GM19099 (cell line): ENCODE data around the gene STYK1.

Experiments
- POLR2A ChIP-seq: IDR thresholded peaks from 3 replicates; pipeline ENCODE4 v1.6.1; 2011; ENCODE audit warnings: low read depth; ENCODE audit not compliant: insufficient read length; ENCODE audit errors: extremely low read depth

The STYK1 gene

GRCh38 chr12:10701131-10701681 lies 27.4 kb upstream of the STYK1 start:
- no peak for TF ChIP-seq POLR2A

- TF ChIP-seq POLR2A: no peak
Observed at GRCh38 chr12:10700581-10700980, 26.7 kb upstream of the STYK1 start.

GRCh38 chr12:10697862-10698261 lies 24.0 kb upstream of the STYK1 start:
- TF ChIP-seq POLR2A: no peak

- no peak for TF ChIP-seq POLR2A
Observed at GRCh38 chr12:10697156-10697555, 23.3 kb upstream of the STYK1 start.

GRCh38 chr12:10690906-10691305 lies 17.1 kb upstream of the STYK1 start:
- TF ChIP-seq POLR2A: no peak

GRCh38 chr12:10689146-10689545 lies 15.3 kb upstream of the STYK1 start:
- TF ChIP-seq POLR2A: no peak

- TF ChIP-seq POLR2A: no peak
Observed at GRCh38 chr12:10688042-10688441, 14.2 kb upstream of the STYK1 start.

GRCh38 chr12:10672231-10672868 lies 1.5 kb downstream of the STYK1 start:
- TF ChIP-seq POLR2A: no peak

GRCh38 chr12:10669533-10669932 lies 4.3 kb downstream of the STYK1 start:
- TF ChIP-seq POLR2A: no peak

- TF ChIP-seq POLR2A: no peak
Observed at GRCh38 chr12:10668526-10668925, 5.3 kb downstream of the STYK1 start.

GRCh38 chr12:10667581-10667980 lies 6.3 kb downstream of the STYK1 start:
- no peak for TF ChIP-seq POLR2A

GRCh38 chr12:10664499-10664898 lies 9.4 kb downstream of the STYK1 start:
- TF ChIP-seq POLR2A: no peak

- TF ChIP-seq POLR2A: no peak
Observed at GRCh38 chr12:10663869-10664268, 10.0 kb downstream of the STYK1 start.

- TF ChIP-seq POLR2A: no peak
Observed at GRCh38 chr12:10661338-10661737, 12.5 kb downstream of the STYK1 start.

GRCh38 chr12:10654003-10654402 lies 19.8 kb downstream of the STYK1 start:
- no peak for TF ChIP-seq POLR2A

GRCh38 chr12:10652192-10652591 lies 21.7 kb downstream of the STYK1 start:
- no peak for TF ChIP-seq POLR2A

GRCh38 chr12:10645910-10646309 lies 27.9 kb downstream of the STYK1 start:
- TF ChIP-seq POLR2A: no peak
